Activated T-cell treated with anti-CD3 and anti-CD28 coated beads for 24 hours (primary cell): ENCODE data around the gene NFKB2.

Source experiments
- DNase-seq: peaks from one replicate; pipeline ENCODE4 v3.0.0-alpha.2; 2020; ENCODE audit warnings: low read depth

Gene NFKB2

DNA sequence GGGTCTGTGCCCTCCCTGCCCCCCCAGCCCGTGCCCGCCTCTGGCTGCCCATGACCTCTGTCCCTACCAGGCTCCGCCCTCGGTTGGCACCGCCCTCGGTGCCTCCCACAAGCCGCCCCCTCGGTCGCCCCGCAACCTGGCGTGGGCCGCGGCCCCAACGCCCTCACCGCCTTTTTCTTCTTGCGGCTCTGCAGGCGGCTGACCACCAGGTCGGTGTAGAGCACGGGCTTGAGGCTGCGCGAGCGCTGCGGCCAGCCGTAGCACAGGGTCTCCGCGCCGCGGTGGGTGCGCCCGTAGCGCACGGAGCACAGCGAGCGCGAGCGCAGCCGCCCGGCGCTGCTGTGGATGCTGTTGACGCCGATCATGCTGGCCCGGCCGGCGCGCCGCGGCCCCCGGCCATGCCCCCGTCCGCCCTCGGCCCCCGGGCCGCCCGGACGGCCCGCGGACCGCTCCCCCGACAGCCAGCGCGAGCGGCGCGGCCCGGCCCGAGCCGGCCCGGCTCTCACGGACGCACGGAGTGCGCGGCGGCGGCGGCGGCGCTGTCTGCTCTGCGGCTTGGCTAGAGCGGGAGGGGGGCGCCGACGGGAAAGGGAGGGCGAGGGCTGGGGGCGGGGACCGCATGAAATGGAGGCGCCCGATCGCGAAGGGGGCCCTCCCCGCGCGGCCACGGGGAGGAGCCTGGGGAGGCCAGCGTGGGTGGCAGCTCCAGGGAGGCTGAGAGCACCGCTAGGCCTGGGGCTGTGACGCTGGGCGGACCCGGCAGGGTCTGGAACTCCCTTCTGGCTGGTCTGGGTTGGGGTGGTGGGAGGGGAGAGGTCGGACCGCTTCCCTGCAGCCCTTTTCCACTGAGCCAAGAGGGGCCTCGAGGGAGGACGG is 13.5 kb downstream of the NFKB2 start:
- DNase-seq: peak; percentile 70

DNA sequence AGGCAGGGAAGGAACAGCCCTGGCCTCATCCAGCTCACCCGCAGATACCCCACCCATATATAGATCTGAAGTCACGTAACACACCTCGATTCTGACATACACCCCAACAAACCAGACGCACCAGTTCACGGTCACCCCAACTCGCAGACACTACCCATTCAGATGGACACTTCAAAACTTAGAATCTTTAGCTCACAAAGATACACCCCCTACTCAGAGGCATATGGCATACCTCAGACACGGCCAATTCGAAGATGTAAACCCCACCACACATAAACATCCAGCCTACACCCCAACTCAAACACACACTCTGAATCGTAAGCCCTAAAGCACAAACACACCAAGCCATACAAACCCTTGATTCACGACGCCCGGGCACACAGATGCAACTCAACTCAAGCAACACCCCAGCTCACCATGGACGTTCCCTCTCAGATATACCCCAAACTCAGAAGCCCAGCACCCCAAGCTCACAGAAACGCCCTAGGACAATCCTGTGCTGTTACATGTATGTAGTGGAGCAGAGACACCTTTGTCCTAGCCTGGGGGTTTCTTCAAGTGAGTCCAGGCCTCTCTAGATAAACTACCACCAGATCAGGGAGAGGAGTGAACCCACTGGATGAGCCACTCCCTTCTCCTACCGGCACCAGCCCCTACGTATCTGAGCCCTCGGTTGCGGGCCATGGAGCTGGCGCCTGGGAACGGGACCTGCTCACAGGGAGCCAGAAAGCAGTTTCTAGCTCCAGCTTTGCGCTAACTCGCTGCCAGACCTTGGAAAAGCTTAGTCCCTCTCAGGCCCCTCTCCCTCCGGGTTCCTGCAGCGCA is 14.3 kb downstream of the NFKB2 start:
- no peak for DNase-seq

DNA sequence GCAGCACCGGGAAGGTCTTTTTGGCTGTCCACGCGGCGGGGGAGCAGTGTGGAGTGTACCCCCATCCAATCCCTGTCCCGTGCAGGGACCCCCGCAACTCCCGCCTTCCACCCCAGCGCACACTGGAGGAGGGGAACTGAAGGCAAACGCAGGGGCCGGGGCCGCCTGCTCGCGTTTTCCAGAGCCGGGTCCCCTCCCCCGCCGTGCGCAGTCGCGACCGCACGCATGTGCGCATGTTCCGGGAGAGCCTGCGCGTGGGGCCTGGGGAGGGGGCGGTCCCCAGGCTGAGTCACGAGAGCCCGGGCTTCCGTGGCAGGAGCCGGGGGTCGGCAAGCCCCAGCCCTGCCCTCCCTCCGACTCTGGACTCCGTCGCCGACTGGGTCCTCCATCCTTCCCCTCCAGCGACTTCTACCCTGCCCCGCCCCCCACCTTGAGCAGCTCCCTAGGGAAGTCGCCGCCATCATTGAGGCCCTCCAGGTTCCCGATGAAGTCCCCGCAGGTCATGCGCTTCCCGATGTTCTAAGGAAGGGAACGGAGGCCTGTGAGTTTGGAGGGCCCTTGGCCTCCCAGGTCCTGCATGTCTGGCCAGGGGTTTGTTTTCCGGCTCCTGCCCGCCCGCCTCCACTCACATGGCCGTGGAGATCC is 15.0 kb downstream of the NFKB2 start:
- peak; percentile 56 for DNase-seq

DNA sequence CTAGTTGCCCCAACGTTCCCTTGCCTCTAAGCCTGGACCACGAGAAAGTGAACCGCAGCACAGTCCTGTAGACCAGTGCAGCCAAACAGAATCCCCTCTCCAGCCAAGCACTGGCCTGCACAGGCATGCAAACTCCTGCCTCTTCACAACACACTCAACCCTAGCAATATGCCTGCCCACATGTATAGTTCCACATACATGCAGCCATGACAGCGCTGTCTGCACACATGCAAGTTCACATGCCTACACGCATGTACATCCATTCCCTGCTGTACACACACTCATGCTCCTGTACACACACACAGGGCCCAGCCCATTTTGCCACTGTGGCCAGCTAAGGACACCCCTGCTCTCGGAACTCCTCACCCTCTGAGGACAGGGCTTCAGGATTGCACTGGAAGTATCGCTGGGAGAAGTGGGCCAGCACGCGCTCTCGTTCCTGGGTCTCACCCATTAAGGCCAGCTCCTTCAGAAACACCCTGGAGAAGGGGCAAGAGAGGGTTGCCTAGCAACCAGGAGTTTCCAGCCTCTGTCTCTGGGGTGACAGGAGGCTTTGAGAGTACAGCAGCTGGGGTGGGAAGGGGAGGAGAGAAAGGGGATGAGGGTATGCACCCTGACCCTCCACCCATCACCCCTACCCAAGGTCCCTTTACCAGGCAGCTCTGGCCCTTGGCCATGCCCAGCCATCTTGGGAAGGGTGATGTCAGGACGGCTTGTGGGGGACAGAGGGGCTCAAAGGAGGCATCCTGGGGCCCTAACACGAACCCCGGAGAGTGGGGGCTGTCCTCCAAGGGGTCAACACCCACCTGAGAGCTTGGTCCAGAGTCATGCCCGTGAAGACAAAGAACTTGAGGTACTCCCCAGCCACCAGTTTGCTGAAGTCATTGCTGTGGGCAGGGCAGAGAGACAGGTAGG is 16.1 kb downstream of the NFKB2 start:
- DNase-seq: no peak

DNA sequence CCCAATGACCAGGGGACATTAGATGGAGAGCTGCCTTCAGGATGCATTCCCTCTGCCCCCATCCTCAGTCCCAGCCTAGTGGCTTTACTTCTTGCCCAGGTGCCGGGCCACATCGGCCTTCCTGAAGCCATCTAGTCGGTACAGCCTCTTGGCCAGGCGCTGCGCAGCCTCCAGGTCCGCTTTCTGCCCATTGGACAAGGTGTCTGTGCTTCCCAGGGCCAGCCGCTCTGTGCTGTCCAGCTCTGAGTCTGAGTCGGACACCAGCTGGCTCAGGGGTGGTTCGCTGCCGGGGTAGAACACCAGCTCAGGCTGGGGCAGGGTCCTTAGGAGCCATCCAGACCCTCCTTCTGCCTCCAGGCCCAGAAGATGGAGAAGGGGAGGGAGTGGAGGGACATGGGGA is 16.8 kb downstream of the NFKB2 start:
- no peak for DNase-seq

DNA sequence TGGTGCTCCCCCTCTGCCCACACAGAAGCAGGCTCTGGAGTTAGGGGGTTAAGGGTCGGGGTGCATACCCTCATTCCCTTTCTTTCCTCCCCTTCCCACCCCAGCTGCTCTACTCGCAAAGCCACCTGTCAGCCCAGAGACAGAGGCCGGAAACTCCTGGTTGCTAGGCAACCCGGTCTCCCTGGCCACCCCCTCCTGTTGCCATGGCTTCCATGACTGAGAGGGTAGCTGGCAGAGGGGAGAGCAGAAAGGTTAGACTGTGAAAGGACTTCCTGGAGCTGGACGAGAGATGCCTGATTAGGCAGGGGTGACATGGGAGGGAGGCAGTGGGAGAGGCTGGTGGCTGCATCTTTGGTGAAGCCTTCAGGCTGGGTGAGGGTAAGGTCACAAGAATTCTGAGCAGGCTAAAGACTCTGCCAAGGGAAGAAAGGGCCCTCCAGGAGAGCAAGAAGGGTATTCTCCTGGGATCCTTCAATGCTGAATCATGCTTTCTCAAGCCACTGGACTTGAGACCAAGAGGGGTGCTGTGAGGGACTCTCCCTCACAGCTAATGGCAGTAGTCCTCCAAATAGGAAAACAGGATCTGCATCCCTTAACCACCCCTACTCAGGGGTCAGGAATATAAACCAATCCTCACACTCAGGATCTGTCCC is 17.7 kb downstream of the NFKB2 start:
- DNase-seq: no peak

DNA sequence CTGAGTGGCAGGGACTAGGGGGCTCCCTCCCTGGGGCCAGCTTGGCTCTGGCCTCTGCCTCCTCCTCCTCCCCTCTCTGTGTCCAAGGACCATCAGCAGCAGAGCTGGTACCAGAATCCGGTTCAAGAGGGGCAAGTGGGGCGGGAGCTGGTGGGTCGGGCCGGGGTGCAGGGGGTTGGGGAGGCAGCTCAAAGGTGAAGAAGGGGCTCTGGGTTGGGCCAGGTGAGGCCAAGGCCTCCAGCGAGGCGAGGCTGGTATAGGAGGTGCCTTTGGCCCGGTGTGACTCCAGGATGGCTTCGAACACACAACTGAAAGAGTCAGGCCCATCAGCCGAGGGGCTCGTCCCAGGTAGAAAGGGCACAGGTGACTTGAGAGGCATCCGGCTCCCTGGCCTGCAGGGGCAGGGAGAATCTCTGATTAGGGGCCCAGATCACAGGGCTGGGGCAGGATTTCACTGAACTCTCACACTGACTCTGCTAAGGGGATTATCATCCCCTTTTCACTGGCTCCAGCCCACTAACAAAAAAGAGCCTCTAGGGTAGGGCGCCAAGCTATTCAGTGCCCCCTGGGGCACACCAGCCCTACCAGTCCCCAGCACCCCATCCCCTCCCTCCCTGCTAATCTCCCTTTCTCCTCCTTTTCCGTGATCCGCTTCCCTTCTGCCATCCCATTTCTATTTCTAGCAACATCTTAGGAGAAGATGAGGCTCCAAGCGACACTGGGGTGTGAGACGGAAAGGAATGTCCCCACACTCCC is 18.5 kb downstream of the NFKB2 start:
- no peak for DNase-seq

DNA sequence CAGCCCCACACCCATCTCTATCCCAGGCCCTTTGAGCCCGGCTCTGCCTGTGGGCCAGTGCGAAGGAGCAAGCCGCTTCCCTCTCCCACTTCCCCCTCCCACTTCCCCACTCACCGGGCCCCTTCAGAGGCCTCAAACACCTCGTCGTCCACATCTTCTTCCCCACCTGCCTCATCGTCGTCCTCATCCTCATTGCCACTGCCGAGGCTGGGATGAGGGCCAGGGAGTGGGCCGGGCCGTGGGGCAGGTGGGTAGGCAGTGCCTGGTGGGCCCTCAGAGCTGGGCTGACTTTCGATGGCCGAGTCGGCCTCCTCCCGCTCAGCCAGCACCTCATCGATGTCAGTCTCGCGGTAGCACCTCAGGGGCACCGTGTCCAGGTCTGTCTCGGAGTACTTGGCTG is 19.2 kb downstream of the NFKB2 start:
- no peak for DNase-seq

DNA sequence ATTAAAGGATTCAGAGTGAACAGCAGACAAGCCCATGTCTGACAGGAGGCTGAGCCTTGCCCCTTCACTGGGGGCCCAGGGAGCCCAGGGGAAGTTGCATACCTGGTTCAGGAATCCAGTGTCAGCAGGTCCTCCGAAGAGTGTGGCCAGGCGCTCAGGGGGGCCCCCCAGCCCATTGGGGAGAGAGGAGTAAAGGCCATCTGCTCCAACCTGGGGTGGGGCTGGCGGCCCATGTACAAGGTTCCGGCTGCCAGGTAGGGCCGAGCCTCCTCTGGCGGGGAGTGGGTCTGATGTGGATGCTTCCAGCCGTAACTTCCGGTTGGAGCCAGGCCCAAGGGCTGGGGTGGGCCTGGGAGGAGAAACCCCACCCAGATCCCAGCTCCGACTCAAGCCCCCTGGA is 20.8 kb downstream of the NFKB2 start:
- no peak for DNase-seq

DNA sequence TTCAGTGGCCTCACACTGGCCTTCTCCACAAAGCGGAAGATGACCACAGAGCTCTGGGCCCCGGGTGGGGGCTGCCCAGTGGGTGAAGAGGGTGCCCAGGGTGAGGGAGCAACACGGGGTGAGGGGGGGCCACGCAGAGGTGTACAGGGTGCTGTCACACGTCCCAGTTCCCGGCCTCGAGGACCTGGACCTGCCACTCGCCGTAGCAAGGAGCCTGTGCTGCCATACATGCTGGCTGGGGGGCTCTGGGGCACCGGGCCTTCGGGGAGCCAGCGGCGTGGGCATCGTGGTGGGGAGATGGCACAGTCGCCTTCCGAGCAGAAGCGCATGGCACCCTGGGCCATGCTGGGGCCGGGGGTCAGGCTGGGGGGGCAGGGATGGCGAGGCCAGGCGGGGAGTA is 21.2 kb downstream of the NFKB2 start:
- no peak for DNase-seq

DNA sequence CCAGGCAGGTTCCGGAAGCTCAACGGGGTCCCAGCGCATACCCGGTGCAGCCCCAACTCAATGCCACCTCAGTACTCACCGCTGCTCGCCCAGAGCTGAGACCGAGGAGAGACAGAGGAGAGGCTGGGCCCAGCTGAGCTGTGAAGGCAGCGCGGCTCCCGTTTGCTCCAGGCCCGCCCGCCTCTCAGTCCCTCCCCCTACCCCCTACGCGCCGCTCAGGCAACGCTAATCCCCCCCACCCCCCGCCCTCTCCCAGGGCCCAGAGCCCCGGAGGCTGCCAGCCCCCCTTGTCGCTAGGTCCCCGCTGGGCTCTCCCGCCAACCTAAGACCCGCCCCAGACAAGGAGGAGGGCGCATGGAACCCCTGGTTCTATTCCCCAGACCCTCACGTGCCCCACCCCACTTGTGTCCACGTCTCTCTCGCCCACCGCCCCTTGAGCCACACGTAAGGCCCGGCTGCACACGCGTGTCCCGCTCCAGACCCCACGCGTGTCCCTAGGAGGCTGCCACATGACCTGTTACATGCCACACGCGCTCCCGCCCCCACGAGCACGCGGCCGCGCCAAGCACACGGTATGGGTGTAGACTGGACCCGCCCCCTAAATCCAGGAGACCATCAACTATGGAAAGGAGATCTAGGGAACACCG is 23.2 kb downstream of the NFKB2 start, which contains the start of gene PSD:
Gene PSD, minus strand, starts transcription at position 164 of the 647 bp plus-strand sequence. CDS start 1,747 bp downstream, outside the sequence.
- no peak for DNase-seq

DNA sequence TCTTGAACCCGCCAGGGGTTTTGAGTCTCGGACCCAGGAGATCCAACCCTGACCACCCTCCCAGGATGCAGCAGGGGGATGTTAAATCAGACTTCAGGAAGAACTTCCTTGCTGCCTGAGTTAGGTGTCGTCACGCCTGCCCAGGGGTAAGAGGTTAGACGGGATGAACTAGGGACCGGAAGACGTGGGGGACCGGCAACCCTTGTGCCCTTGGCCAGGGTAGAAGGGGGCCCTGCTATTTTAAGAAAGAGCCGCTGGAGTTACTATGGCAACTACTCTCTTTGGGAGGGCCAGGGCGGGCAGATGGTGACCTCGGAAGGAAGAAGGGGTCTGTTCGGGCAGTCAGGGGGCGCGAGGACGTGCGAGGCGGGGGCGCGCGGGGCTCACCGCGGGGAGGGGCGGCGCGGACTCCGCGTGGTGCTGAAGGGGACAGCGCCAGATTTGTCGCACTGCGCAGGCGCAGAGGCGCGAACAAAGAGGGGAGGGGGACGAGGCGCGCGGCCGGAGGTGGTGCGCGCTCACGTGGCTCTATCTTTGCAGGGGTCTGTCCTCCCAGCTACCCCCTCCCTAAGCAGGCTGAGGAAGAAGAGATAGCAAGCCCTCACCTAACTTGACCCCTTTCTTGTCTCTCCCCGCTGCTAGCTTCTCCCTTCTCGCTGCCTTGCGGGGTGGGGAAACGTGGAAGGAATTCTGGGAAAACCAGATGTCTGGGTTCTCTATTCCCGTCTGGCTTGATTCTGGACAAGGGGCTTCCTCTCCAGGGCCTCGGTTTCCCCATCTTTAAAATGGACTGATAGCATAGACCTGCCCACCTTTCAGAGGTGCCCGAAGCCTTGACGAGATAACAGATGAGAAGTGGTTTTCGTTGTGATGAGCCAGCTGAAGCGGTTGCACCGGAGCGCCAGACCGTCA is 24.0 kb downstream of the NFKB2 start:
- no peak for DNase-seq

DNA sequence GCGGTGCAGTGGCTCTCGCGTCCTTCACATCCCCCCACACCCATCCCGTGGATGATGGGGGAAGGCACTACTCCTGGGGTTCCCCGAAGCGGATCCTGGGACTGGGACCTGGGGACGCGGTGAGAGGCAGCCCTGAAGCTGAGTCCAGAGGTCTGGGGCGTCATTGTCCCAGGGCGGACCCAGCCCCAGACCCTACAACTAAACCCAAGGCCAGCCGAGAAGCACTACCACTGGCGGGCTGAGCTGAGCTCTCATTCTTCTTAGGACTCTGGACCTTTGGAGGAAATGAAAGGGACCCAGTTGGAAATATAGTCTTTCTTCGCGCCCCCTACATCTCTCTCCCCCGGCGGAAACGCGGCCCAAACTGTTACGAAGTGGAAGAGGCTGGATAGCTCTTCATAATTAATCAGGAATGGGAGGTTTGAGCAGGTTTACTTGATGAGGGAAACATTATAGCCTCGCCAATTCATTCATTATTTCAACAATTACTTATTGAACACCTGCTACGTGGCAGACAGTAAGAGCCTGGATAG is 24.7 kb downstream of the NFKB2 start:
- no peak for DNase-seq

DNA sequence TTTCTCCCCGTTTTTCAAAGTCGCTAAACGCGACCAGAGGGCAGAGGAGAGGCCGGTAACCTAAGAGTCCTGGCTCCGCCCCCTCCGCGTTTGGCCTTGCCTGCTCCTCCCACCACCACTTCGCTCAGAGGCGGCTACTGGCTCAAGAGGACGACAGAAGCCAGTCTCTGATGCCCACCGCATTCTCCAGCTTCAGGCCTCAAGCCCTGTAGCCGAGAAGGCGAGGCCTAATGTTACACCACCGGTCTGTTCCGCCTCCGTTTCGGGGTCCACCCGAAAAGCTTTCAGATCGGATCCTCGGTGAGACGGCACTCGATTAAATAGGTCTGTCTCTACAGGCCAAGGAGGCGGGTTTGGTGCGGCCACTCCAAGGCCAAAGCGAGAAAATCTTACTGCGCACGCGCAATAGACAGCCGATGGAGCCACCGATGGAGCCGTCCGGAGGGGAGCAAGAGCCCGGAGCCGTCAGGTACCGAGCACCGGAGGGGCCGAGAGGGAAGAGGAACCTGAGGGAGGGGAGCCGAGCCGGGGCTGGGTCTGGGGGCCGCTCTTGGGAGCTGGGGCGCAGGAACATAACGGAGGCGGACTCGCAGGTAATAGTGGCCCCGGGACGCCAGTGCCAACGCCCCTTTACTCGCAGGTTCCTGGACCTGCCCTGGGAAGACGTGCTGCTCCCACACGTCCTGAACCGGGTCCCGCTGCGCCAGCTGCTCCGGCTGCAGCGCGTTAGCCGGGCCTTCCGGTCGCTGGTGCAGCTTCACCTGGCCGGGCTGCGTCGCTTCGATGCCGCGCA is 25.4 kb downstream of the NFKB2 start, which contains the start of gene FBXL15:
Gene FBXL15, plus strand, starts transcription at position 123 of the 793 bp plus-strand sequence. Its CDS starts 294 bp downstream, at position 417.
- DNase-seq: peak; percentile 94

DNA sequence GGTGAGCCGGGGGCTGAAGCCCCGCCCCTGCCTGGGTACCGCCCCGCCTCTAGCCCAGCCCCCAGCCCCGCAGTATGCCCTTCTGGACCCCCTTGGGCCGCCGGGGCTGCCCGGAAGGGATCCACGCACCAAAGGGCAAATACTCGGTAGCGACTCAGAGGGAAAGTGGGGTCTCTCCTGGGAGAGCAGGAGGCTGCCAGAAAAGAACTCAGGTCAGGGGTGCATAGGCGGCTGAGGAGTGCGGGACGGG is 25.9 kb downstream of the NFKB2 start:
- DNase-seq: no peak

DNA sequence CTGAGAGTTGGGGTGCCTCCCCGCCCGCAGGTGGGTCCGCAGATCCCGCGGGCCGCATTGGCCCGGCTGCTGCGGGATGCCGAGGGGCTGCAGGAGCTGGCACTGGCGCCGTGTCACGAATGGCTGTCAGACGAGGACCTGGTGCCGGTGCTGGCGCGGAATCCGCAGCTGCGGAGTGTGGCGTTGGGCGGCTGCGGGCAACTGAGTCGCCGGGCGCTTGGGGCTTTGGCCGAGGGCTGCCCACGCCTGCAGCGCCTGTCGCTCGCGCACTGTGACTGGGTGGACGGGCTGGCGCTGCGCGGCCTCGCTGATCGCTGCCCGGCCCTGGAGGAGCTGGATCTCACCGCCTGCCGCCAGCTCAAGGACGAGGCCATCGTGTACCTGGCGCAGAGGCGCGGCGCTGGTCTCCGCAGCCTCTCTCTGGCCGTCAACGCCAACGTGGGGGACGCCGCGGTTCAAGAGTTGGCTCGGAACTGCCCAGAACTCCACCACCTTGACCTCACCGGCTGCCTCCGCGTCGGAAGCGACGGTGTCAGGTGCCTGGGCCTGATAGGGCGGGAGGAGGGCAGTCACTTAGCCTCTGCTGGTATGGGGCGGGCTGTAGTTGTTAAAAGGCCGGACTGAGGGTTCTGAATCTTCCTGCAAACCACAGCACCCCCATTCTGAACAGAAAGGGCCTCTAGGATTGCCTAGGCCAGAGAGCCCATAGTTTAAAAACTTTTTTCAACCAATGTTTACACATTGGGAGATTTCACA is 26.4 kb downstream of the NFKB2 start:
- DNase-seq: no peak

DNA sequence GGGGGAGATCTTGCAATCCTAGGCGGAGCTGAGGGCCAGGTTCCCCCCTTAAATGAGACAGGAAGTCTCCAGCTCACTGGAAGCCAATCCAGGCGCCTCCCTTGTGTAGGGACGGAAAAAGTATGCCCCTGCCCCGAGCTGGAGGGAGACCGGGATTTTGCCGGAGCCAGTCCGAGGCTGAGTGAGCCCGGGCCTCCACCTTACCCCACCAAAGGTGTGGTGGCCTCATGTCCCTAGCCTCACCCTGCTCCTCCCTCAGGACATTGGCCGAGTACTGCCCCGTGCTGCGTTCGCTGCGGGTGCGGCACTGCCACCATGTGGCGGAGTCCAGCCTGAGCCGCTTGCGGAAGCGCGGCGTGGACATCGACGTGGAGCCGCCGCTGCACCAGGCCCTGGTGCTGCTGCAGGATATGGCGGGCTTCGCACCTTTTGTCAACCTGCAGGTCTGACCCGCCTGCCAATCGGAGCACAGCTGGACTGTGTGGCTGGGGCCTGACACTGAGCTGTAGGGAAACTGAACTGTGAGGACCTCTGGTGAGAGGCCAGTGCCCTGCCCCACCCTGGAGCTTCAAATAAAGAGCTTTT is 27.1 kb downstream of the NFKB2 start:
- DNase-seq: no peak
